ENCODE results near the gene FADD.
"Not testable (repeated sequence)": the region's sequence is repeated elsewhere in the genome, so short reads cannot be mapped to it uniquely, and the experiment has no call there.

The FADD gene

DNA sequence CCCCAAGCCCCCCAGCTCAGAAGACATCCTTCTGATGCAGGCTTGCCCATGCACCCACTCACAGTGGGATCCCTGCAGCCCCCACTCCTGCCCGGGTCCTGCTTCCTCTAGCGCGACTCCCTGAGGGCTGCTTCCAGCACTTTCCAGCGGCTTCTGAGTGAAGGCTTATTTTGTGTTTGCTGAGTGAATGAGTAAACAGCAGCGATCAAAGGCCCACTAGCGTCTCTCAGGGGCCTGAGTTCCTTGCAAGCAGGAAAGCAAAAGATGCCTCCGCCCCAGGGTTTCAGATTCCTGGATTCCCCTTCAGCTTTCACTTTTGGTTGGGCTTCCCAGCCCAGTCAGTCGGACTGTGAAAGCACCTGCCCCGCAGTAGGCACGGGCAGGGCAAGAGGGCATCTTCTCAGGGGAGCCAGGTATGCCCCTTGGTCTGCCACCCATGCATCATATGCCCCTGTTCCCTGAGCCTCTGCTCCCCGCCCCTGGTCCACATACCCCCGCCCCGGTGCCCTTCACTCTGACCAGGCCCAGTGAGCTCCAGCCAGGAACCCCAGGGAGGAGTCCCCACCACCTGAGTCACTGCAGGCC is 9.2 kb downstream of the FADD start:
- Histone ChIP-seq H3K36me3 (replicated peaks) (peaks cover 12% of the 10 kb centered on the region), H3K27me3 (replicated peaks) (no peaks in the 10 kb centered on the region), H3K27ac (no peak overlapping the region), H3K4me3 (ENCODE audit: low read depth, low read length) (no peak overlapping the region)
- TF ChIP-seq, protein P1, sequence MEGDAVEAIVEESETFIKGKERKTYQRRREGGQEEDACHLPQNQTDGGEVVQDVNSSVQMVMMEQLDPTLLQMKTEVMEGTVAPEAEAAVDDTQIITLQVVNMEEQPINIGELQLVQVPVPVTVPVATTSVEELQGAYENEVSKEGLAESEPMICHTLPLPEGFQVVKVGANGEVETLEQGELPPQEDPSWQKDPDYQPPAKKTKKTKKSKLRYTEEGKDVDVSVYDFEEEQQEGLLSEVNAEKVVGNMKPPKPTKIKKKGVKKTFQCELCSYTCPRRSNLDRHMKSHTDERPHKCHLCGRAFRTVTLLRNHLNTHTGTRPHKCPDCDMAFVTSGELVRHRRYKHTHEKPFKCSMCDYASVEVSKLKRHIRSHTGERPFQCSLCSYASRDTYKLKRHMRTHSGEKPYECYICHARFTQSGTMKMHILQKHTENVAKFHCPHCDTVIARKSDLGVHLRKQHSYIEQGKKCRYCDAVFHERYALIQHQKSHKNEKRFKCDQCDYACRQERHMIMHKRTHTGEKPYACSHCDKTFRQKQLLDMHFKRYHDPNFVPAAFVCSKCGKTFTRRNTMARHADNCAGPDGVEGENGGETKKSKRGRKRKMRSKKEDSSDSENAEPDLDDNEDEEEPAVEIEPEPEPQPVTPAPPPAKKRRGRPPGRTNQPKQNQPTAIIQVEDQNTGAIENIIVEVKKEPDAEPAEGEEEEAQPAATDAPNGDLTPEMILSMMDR (IDR thresholded peaks at IDR 0.05; ENCODE audit: low read depth, low read length, missing control alignments), result no peak
- in situ Hi-C loops (cut with HindIII; ENCODE audit: low pct_ligation_motif_present, low sequenced_read_pairs), result no loop called here
- DNase-seq, result no peak

DNA sequence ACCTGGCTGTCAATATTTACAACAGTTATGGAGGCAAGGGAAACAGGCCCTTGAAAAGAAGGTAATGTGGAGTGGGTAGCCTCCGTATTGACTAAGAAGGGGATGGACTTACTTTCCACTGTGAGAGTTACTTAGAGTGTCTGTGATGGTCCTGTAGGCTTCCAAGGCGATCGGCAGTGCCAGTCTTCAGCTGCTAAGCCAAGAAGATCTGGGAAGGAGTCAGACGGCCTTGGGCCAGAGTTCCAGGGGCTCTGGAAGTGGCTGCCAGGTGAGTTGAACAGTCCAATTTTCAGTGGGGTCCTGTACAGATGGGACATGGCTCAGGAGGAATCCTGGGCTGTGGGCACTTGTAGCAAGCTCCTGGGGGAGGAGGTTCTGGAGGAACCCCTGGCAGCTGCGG is 14.3 kb downstream of the FADD start:
- DNase-seq, result not testable (repeated sequence)

DNA sequence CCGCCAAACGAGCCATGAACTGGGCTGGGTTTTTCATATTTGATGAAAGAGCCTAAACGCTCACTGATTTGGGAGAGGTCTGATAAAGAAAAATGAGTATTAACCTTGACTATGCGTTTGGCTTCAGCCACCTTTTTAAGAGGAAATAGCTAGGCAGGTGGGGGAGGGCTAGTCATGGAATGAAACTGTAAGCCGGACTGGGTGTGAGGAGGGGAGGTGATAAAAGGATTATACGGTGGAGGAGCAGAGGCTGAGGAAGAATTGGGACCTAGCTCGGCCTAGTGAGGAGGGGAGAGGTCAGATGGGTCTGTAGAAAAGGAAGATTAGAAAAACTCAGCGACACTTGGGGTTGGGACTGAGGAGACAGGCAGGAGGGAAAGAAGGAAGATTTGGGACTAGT is 15.0 kb downstream of the FADD start:
- DNase-seq; H3K36me3 ChIP-seq (replicated peaks); H3K27ac ChIP-seq; H3K27me3 ChIP-seq (replicated peaks); in situ Hi-C loops (cut with HindIII; ENCODE audit: low pct_ligation_motif_present, low sequenced_read_pairs); H3K4me3 ChIP-seq (ENCODE audit: low read depth, low read length): not testable (repeated sequence)

More for the DNA sequence above, 14.3 kb downstream of the FADD start:
- in situ Hi-C loops (cut with HindIII; ENCODE audit: low pct_ligation_motif_present, low sequenced_read_pairs); H3K27ac ChIP-seq; H3K4me3 ChIP-seq (ENCODE audit: low read depth, low read length); H3K27me3 ChIP-seq (replicated peaks); H3K36me3 ChIP-seq (replicated peaks): not testable (repeated sequence)

DNA sequence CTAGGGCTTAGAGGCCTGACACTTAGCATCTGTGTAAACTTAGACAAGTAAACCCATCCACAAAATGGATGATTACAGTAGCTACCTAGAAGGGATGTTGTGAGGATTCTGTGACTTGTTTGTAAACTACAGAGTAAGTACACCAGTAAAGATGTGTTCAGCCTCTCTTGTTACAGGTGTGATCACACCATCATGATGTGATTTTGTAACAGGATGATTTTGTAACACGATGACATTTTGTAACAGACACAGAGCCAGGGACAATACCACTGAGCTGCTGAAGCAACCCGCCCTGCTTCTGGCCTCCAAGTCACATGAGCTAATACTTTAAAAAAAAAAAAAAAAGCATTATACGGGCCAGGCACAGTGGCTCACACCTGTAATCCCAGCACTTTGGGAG is 17.0 kb downstream of the FADD start:
- Histone ChIP-seq H3K27ac (no peak overlapping the region), H3K4me3 (ENCODE audit: low read depth, low read length) (no peak overlapping the region), H3K27me3 (replicated peaks) (no peaks in the 10 kb centered on the region), H3K36me3 (replicated peaks) (no peaks in the 10 kb centered on the region)
- in situ Hi-C loops (cut with HindIII; ENCODE audit: low pct_ligation_motif_present, low sequenced_read_pairs), result no loop called here
- TF ChIP-seq, protein P1 (IDR thresholded peaks at IDR 0.05; ENCODE audit: low read depth, low read length, missing control alignments), result no peak
- no peak for DNase-seq

DNA sequence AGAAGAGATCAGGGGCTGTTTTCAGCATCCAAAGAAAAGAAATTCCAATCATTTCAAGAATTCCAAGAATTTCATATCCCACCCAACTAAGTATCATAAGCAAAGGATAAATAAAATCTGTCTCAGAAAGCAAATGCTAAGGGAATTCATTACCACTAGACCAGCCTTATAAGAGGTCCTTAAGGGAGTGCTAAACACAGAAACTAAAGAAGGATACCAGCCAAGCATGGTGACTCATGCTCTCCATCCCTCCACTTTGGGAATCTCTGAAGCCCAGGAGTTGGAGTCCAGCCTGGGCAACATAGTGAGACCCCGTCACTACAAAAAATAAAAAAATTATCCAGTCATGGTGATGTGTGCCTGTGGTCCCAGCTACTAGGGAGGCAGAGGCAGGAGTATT is 17.8 kb downstream of the FADD start:
- Histone ChIP-seq H3K4me3 (ENCODE audit: low read depth, low read length) (no peak overlapping the region), H3K36me3 (replicated peaks) (no peaks in the 10 kb centered on the region), H3K27ac (no peak overlapping the region), H3K27me3 (replicated peaks) (no peaks in the 10 kb centered on the region)
- no peak for DNase-seq
- TF ChIP-seq, protein P1 (IDR thresholded peaks at IDR 0.05; ENCODE audit: low read depth, low read length, missing control alignments), result no peak
- in situ Hi-C loops (cut with HindIII; ENCODE audit: low pct_ligation_motif_present, low sequenced_read_pairs), result no loop called here

DNA sequence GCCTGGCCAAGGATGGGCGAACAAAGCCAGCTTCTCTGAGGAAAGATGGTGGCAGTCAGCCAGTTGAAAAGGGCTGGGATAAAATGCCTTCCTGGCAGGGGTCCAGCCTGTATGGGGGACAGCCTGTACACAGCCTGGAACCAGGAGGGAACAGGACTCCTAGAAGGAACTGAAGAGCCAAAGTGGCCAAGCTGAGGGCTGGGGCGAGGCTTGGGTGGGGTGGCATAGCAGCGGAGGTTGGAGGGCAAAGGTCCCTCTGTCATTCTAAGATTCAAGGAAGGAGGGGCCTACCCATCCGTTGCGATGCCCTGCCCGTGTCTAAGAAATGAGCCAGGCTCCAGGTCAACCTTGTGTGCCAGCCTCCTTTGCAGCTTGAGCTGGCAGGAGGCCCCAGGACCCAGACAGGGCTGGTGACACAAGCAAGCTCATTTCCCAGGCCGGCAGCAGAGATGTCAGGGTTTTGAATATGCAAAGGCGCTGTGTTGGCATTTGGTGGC is 22.6 kb downstream of the FADD start:
- Histone ChIP-seq H3K27ac (no peak overlapping the region), H3K36me3 (replicated peaks) (no peaks in the 10 kb centered on the region), H3K4me3 (ENCODE audit: low read depth, low read length) (no peak overlapping the region), H3K27me3 (replicated peaks) (no peaks in the 10 kb centered on the region)
- TF ChIP-seq, protein P1 (IDR thresholded peaks at IDR 0.05; ENCODE audit: low read depth, low read length, missing control alignments), result no peak
- in situ Hi-C loops (cut with HindIII; ENCODE audit: low pct_ligation_motif_present, low sequenced_read_pairs), result no loop called here
- DNase-seq, result no peak

DNA sequence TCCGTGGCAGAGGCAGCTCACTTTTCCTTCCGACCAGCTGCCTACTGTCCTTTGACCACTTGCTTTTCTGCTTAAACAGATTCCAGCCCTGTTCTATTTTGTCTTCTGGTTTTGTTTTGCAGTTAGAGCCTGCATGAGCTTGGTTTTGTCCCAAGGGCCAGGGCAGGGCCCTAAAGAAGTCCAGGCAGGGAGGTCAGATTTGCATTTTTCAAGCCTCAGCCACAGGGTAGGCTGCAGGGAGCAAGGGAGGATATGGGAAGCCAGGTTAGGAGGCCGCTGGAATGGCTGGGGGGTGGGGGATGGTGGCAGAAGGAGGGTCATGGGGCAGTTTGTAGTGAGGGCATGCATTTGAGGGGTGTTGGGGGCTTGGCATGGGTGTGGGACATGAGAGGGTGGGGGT is 23.1 kb downstream of the FADD start:
- Histone ChIP-seq H3K27ac (no peak overlapping the region), H3K36me3 (replicated peaks) (no peaks in the 10 kb centered on the region), H3K4me3 (ENCODE audit: low read depth, low read length) (no peak overlapping the region), H3K27me3 (replicated peaks) (no peaks in the 10 kb centered on the region)
- in situ Hi-C loops (cut with HindIII; ENCODE audit: low pct_ligation_motif_present, low sequenced_read_pairs), result no loop called here
- DNase-seq, result no peak
- TF ChIP-seq, protein P1 (IDR thresholded peaks at IDR 0.05; ENCODE audit: low read depth, low read length, missing control alignments), result no peak

Measured in brain microvascular endothelial cell (primary cell).